ENCODE data around the gene INTS1. TPM values are rescaled to one million over a fixed set of nuclear protein-coding genes. Genes with fewer than 3 reads are reported as not detected.
A peak's percentile ranks its signal among the peaks of the same experiment; 100 is the strongest.

The INTS1 gene
- total and polyA plus RNA-seq, 10 of the 15 experiments (the other 5 are each of a cell fraction or from before 2014, with no cell fraction given) = 0.52 to 89.0 (median 15.1) TPM

- no peaks in the 10 kb centered on the region; the same call in 2 of the 3 replicates for H3K9me3 ChIP-seq (replicated peaks; ENCODE audit: control insufficient read depth, insufficient read depth, low read length)
- intact Hi-C loops (cut with micrococcal nuclease; ENCODE audit: unreplicated experiment) = no loop called here
- ChIA-PET SMC1A (ENCODE audit: uncharacterized antibody, unreplicated experiment) (no interaction called here), CTCF (no interaction called here), POLR2A (no interaction called here), RAD21 (ENCODE audit: unreplicated experiment) (no interaction called here)
- no peak overlapping the region for H3K27ac ChIP-seq (ENCODE audit: control insufficient read depth, insufficient read depth)
- 57% methylated on average over 20 of the region's 20 CpGs for WGBS (ENCODE audit: insufficient coverage, insufficient replicate concordance, low lambda C conversion rate, missing lambda C conversion rate)
- no peaks in the 10 kb centered on the region for H3K27me3 ChIP-seq (replicated peaks in 1 of 2; ENCODE audit: control insufficient read depth in 2 of 2, insufficient read depth in 2 of 2, low read length in 1 of 2)
- peaks cover 10% of the 10 kb centered on the region for H3K4me1 ChIP-seq (ENCODE audit: control insufficient read depth, insufficient read depth, low read length)
- H3K9ac ChIP-seq (ENCODE audit: control insufficient read depth, insufficient read depth, low read length) = no peak overlapping the region
- DNase-seq (ENCODE audit: low read depth, low spot score) (no peak), FAIRE-seq (no peak), ATAC-seq (no peak)
- H4K20me1 ChIP-seq (ENCODE audit: control insufficient read depth, insufficient read depth) = no peaks in the 10 kb centered on the region
- no peak overlapping the region for H3K4me3 ChIP-seq
- H3K36me3 ChIP-seq (ENCODE audit: control insufficient read depth in 2 of 2, insufficient read depth in 2 of 2, low read length in 1 of 2) = no peaks in the 10 kb centered on the region
- H3K79me2 ChIP-seq (ENCODE audit: control insufficient read depth, insufficient read depth, low read length) = no peaks in the 10 kb centered on the region
- BruUV-seq (replicated peaks) = no TSS peak
- TF ChIP-seq MTA2 (IDR thresholded peaks at IDR 0.05; ENCODE audit: low read depth) = no peak
- TF ChIP-seq SUZ12 (IDR thresholded peaks at IDR 0.05; ENCODE audit: unreplicated experiment) = no peak
- no peak for TF ChIP-seq SKIL (IDR thresholded peaks at IDR 0.05; ENCODE audit: low read depth, poor library complexity, severe bottlenecking)
- TF ChIP-seq FOXK2 (IDR thresholded peaks at IDR 0.05) = no peak
- no peak for TF ChIP-seq ATF7 (IDR thresholded peaks at IDR 0.05; ENCODE audit: low read depth)
- TF ChIP-seq ZBTB33 (IDR thresholded peaks at IDR 0.05) = no peak
- no peak for TF ChIP-seq EP300 (IDR thresholded peaks at IDR 0.05; ENCODE audit: borderline replicate concordance in 1 of 2, control insufficient read depth in 1 of 2, low read depth in 2 of 2, low read length in 2 of 2)
- no peak for TF ChIP-seq SRF (IDR thresholded peaks at IDR 0.05; ENCODE audit: low read depth in 2 of 2, low read length in 2 of 2)
- TF ChIP-seq ZNF592 (IDR thresholded peaks at IDR 0.05) = no peak
- no peak for TF ChIP-seq TCF3 (IDR thresholded peaks at IDR 0.05; ENCODE audit: borderline replicate concordance, insufficient read depth, low read depth, low read length)
- no peak for TF ChIP-seq RB1 (IDR thresholded peaks at IDR 0.05; ENCODE audit: borderline replicate concordance)
- no peak for TF ChIP-seq ATF3 (IDR thresholded peaks at IDR 0.05; ENCODE audit: borderline replicate concordance, extremely low read depth, low read depth, low read length)
- TF ChIP-seq CBX5 (IDR thresholded peaks at IDR 0.05; ENCODE audit: low read depth) = no peak
- TF ChIP-seq SIN3A (IDR thresholded peaks at IDR 0.05; ENCODE audit: low read depth, low read length) = no peak
- no peak for TF ChIP-seq FOXM1 (IDR thresholded peaks at IDR 0.05; ENCODE audit: low read depth, low read length)
- H2AFZ ChIP-seq (ENCODE audit: control insufficient read depth, low read depth, low read length) = peak overlapping the region; percentile 48
- H3K4me2 ChIP-seq (ENCODE audit: control insufficient read depth, insufficient read depth) = no peak overlapping the region
- in situ Hi-C loops (cut with MboI) = no loop called here
Measured at GRCh38 chr7:1513657-1514095, 9.5 kb upstream of the INTS1 start.

Data from GM12878 (cell line).